HG03558 (cell line): ENCODE results near the gene CEP295NL.
A peak's percentile ranks its signal among the peaks of the same experiment; 100 is the strongest.

Experiments
- ATAC-seq: cut with Tn5 transposase; IDR thresholded peaks from one replicate; pipeline ENCODE4 v1.9.1; 2021; ENCODE audit warnings: moderate number of reproducible peaks; ENCODE audit not compliant: unreplicated experiment; ENCODE audit errors: extremely low read depth

CEP295NL gene

DNA sequence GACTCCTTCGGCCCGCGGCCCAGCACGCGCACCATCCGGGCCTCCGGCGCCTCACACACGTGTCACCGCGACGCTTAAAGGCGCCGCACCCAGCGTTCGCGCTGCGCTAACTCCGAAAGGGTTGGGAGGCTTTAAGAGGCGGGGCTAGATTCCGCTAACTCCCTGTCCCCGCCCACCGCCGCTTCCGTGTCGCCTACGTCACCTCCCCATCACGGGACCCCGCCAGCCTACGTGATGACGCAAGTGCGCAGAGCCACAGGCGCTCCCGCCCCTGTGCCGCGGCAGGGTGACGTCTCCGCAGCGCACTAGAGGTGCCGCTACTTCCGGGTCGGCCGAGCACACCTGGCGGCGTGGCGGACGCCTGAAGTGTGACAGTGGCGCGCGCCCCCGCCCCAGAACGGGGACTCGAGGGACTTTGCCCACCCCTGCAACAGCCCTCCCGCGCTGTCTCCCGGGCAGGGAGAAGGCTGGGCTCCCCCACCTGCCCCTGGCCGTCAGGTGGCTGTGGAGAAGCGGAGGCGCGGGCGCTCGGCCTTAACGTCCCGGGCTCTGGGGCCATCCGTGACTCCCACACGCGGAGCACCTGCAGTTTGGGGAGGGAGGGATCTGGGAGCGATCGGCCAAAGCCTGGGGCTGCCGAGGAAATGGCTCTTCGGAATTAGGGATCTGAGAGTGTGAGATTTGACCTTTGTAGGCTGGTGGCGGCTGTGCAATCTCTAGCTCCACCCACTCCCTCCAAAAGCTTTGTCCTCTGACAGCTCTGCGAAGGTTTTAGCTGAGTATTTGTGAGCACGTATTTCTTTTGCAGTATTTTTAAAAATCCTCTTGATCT, 62.0 kb downstream of the CEP295NL start, which contains the start of gene USP36:
Gene USP36, minus strand, starts transcription at position 35 of the 832 bp plus-strand sequence. CDS start 4,451 bp downstream, outside the sequence.
- ATAC-seq: peak; percentile 87
